HEK293T (cell line): Measurements from ENCODE around the gene NBAS.
"Not testable (repeated sequence)": the region's sequence is repeated elsewhere in the genome, so short reads cannot be mapped to it uniquely, and the experiment has no call there.

Source experiments
- CTCF ChIA-PET: fragments of 350-600 bp; formaldehyde crosslinking; extraction: SDS; loops from one replicate; lab custom pipeline; 2021; ENCODE audit warnings: antibody characterized with exemption, inconsistent platforms; lab: Yijun Ruan, JAX
- POLR2A ChIA-PET: fragments of 350-600 bp; formaldehyde crosslinking; extraction: SDS; loops from one replicate; lab custom pipeline; 2020; ENCODE audit warnings: antibody characterized with exemption, inconsistent platforms; lab: Yijun Ruan, JAX
- DNase-seq: peaks from one replicate; pipeline ENCODE4 v3.0.0; 2012; ENCODE audit warnings: mixed read lengths; ENCODE audit errors: extremely low spot score
- ARNT ChIP-seq: fragments of 450-650 bp; IDR thresholded peaks from 2 replicates; pipeline ENCODE4 v1.6.1; 2017; ENCODE audit warnings: mild to moderate bottlenecking
- BHLHE40 ChIP-seq: fragments of 450-650 bp; IDR thresholded peaks from 2 replicates; pipeline ENCODE4 v1.6.1; 2016; ENCODE audit warnings: mild to moderate bottlenecking, moderate library complexity, borderline replicate concordance
- CTBP1 ChIP-seq: fragments of 450-650 bp; IDR thresholded peaks from 2 replicates; pipeline ENCODE4 v1.6.1; 2016; ENCODE audit warnings: borderline replicate concordance
- ELF4 ChIP-seq: fragments of 450-650 bp; IDR thresholded peaks from 2 replicates; pipeline ENCODE4 v1.6.1; 2017; ENCODE audit warnings: antibody characterized with exemption
- FOXA1 ChIP-seq: fragments of 450-650 bp; IDR thresholded peaks from 2 replicates; pipeline ENCODE4 v1.6.1; 2016; ENCODE audit warnings: mild to moderate bottlenecking
- FOXK2 ChIP-seq: fragments of 450-650 bp; IDR thresholded peaks from 2 replicates; pipeline ENCODE4 v1.6.1; 2016; ENCODE audit warnings: mild to moderate bottlenecking
- FOXM1 ChIP-seq: fragments of 450-650 bp; IDR thresholded peaks from 2 replicates; pipeline ENCODE4 v1.6.1; 2017; ENCODE audit warnings: mild to moderate bottlenecking, borderline replicate concordance
- HDGF ChIP-seq: fragments of 450-650 bp; IDR thresholded peaks from 2 replicates; pipeline ENCODE4 v1.6.1; 2017; ENCODE audit warnings: antibody characterized with exemption, borderline replicate concordance
- L3MBTL2 ChIP-seq: fragments of 450-650 bp; conservative IDR thresholded peaks from 2 replicates; pipeline ENCODE4 v1.6.1; 2016; ENCODE audit warnings: mild to moderate bottlenecking
- LEF1 ChIP-seq: fragments of 450-650 bp; IDR thresholded peaks from 2 replicates; pipeline ENCODE4 v1.6.1; 2017; ENCODE audit warnings: mild to moderate bottlenecking, borderline replicate concordance
- NFRKB ChIP-seq: fragments of 450-650 bp; IDR thresholded peaks from 2 replicates; pipeline ENCODE4 v1.6.1; 2016; ENCODE audit warnings: mild to moderate bottlenecking, moderate library complexity
- SP1 ChIP-seq: fragments of 450-650 bp; IDR thresholded peaks from 2 replicates; pipeline ENCODE4 v1.6.1; 2017
- SUZ12 ChIP-seq: fragments of 450-650 bp; IDR thresholded peaks from 2 replicates; pipeline ENCODE4 v1.6.1; 2016; ENCODE audit warnings: mild to moderate bottlenecking
- TARDBP ChIP-seq: fragments of 450-650 bp; IDR thresholded peaks from 2 replicates; pipeline ENCODE4 v1.6.1; 2016
- ZNF384 ChIP-seq: fragments of 450-650 bp; IDR thresholded peaks from 2 replicates; pipeline ENCODE4 v1.6.1; 2016
- TF ChIP-seq, protein P1 (sequence below): fragments of 450-650 bp; IDR thresholded peaks from 2 replicates; pipeline ENCODE4 v1.6.1; 2016

NBAS gene

DNA sequence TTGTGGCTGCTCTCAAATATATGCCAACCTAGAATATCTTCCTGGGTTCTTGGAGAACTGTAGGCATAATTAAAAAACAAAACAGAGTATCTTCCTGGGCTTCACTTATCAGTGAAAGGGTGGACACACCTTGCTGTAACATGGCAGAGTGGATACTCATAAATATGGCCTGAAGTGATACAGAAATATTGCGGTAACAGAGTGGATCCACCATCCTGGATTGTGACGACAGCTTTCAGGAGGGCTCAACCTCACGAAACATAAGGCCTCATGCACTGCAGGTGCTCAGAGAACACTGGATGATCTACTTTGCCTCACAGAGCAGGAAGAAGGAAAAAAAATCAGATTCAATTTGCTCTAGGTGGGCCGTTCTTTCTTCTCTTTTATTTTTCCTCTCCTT, 336.0 kb downstream of the NBAS start:
- ChIA-PET CTCF (no interaction called here), POLR2A (no interaction called here)
- no peak for DNase-seq
- TF ChIP-seq ELF4 (no peak), ZNF384 (no peak), TARDBP (no peak), L3MBTL2 (no peak), ARNT (no peak), FOXK2 (no peak), HDGF (no peak), CTBP1 (no peak), FOXA1 (no peak), NFRKB (no peak), SP1 (no peak), BHLHE40 (no peak), FOXM1 (no peak), LEF1 (no peak), SUZ12 (no peak)
- TF ChIP-seq, protein P1, sequence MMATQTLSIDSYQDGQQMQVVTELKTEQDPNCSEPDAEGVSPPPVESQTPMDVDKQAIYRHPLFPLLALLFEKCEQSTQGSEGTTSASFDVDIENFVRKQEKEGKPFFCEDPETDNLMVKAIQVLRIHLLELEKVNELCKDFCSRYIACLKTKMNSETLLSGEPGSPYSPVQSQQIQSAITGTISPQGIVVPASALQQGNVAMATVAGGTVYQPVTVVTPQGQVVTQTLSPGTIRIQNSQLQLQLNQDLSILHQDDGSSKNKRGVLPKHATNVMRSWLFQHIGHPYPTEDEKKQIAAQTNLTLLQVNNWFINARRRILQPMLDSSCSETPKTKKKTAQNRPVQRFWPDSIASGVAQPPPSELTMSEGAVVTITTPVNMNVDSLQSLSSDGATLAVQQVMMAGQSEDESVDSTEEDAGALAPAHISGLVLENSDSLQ = no peak

DNA sequence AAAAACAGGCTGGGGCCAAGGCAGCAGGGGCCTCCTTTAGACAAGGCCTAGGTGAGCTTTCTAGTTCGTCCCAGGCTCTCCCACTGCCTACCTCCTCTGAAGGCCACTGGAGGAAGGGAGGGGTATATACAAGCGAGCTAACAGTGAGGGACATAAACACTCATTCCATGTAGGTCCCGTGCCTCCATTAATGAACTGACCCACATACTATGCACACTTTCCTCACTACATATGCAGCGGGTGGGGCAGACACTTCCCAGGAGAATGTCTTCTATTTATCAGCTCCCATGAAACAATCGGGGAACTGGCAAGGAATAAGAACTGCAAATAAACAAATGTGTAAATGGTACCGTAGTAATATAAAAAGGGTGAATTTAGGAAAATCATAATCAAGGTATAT, 336.5 kb downstream of the NBAS start:
- CTCF ChIA-PET = no interaction called here
- POLR2A ChIA-PET = no interaction called here
- TF ChIP-seq ELF4 = no peak
- TF ChIP-seq ZNF384 = no peak
- TF ChIP-seq NFRKB = no peak
- TF ChIP-seq L3MBTL2 = no peak
- no peak for TF ChIP-seq TARDBP
- no peak for TF ChIP-seq HDGF
- no peak for TF ChIP-seq SUZ12
- no peak for TF ChIP-seq LEF1
- no peak for TF ChIP-seq BHLHE40
- no peak for TF ChIP-seq SP1
- TF ChIP-seq FOXK2 = no peak
- TF ChIP-seq FOXM1 = no peak
- TF ChIP-seq FOXA1 = no peak
- no peak for DNase-seq

DNA sequence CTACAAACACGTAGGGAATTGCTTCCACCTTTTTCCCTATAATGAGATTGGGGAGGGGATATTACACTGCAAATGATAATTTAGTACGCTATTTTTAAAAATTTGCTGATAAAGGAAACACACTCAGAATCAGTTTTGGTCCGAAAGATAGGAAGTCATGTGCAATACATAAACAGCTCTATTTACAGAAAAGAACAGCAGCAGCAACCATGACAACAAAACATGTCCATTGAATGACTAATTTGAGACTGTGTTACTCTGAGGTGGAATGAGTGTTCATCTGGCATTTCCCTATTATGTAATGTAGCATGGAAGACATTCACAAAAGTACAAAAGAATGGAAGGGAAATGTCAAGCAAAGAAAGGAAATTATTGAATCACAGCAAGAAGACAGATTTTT, 337.2 kb downstream of the NBAS start:
- CTCF ChIA-PET = no interaction called here
- POLR2A ChIA-PET = no interaction called here

DNA sequence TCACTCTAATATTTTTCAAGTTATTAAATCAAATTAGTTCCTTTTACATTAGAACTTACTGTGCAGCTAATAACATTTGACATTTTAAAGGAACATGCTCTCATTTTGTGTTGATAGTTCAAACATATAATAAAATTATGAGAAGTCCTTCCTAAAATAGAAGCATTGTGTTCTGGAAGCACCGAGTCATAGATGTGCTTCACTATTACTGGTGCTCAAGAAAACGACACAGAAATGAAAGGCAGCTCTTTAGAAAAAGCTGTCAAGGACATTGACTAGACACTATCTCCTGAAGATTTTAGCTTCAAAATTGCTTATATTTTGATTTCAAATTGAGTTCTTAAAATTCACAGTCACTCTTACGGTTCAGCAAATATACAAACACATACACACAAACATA, 338.3 kb downstream of the NBAS start:
- TF ChIP-seq HDGF = no peak
- TF ChIP-seq SUZ12 = no peak
- no peak for TF ChIP-seq ZNF384
- TF ChIP-seq FOXM1 = no peak
- no peak for TF ChIP-seq FOXK2
- no peak for TF ChIP-seq L3MBTL2
- TF ChIP-seq ELF4 = no peak
- POLR2A ChIA-PET = no interaction called here

More for the DNA sequence above, 337.2 kb downstream of the NBAS start:
- no peak for DNase-seq
- TF ChIP-seq NFRKB = no peak
- no peak for TF ChIP-seq HDGF
- no peak for TF ChIP-seq LEF1
- no peak for TF ChIP-seq SUZ12
- no peak for TF ChIP-seq ARNT
- no peak for TF ChIP-seq ZNF384

DNA sequence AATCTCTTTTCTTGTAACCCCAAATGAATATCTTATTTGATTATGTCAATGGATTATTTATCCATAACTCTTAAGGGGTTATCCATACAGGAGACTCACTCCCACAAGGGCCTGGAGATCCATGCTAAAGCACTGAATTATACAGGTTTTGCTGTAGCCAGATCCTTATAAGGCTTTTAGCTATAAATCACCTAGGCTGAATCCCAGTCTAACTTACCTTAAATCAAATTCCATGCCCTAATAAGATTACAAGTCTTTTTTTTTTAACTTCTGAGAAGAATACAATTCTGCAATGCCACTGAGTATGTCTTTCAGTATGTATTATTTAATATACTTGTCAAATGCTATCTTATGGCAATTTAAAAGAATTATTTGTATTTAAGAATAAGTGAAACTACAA, 340.5 kb downstream of the NBAS start:
- DNase-seq = no peak
- POLR2A ChIA-PET = no interaction called here
- CTCF ChIA-PET = no interaction called here
- TF ChIP-seq FOXA1 = no peak
- no peak for TF ChIP-seq LEF1
- TF ChIP-seq L3MBTL2 = no peak
- no peak for TF ChIP-seq NFRKB
- TF ChIP-seq, protein P1 = no peak
- no peak for TF ChIP-seq TARDBP
- TF ChIP-seq ARNT = no peak
- no peak for TF ChIP-seq FOXM1
- no peak for TF ChIP-seq SP1
- no peak for TF ChIP-seq ELF4
- no peak for TF ChIP-seq CTBP1

More for the DNA sequence above, 338.3 kb downstream of the NBAS start:
- no peak for DNase-seq
- CTCF ChIA-PET = no interaction called here

DNA sequence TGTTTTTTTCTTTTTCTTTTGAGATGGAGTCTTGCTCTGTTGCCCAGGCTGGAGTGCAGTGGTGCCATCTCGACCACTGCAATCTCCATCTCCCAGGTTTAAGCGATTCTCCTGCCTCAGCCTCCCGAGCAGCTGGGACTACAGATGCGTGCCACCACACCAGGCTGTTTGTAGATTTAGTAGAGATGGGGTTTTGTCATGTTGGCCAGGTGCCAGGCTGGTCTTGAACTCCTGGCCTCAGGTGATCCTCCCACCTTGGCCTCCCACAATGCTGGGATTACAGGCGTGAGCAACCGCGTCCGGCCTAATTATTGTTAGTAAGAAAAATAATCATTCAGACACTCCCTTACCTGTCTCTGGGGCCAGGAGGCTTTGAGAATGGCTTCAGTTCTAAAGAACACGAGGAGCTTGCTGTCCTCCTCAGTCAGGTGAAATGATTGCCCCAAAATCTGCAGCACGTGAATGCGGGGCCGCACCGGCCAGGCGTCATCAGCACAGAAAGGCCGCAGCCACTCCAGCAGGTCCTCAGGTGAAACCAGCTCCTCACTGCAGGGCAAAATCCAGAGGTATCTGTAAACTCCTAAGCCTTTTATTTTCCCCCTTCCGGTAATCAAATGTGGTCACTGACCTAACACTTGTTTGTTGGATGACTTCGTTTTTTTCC, 342.6 kb downstream of the NBAS start:
- POLR2A ChIA-PET = no interaction called here
- TF ChIP-seq TARDBP = no peak
- TF ChIP-seq SUZ12 = no peak
- CTCF ChIA-PET = no interaction called here
- no peak for DNase-seq

DNA sequence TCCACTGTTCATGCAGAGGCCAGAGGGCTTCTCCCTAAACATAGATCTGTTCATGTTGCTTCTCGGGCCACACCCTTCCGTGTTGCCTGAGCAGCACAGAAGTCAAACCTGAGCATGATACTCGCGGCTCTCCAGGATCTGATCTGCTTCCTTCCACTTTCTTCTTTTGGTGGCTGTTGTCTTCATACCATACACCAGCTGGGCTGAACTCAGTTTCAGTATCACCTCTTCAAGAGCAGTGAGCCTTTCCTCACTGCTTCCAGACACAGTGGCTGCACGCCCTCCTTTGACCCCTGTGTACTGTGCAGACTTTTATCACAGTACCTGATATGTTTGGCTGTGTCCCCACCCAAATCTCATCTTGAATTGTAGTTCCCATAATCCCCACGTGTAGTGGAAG, 348.9 kb downstream of the NBAS start:
- DNase-seq = no peak
- ChIA-PET POLR2A (no interaction called here), CTCF (no interaction called here)
- TF ChIP-seq FOXK2 = no peak
- no peak for TF ChIP-seq FOXM1
- TF ChIP-seq, protein P1 = no peak
- no peak for TF ChIP-seq NFRKB
- no peak for TF ChIP-seq L3MBTL2
- TF ChIP-seq FOXA1 = no peak
- TF ChIP-seq HDGF = no peak
- no peak for TF ChIP-seq LEF1
- no peak for TF ChIP-seq BHLHE40
- TF ChIP-seq SP1 = no peak
- no peak for TF ChIP-seq TARDBP
- TF ChIP-seq ELF4 = no peak
- no peak for TF ChIP-seq CTBP1
- TF ChIP-seq ZNF384 = no peak
- no peak for TF ChIP-seq ARNT
- no peak for TF ChIP-seq SUZ12

DNA sequence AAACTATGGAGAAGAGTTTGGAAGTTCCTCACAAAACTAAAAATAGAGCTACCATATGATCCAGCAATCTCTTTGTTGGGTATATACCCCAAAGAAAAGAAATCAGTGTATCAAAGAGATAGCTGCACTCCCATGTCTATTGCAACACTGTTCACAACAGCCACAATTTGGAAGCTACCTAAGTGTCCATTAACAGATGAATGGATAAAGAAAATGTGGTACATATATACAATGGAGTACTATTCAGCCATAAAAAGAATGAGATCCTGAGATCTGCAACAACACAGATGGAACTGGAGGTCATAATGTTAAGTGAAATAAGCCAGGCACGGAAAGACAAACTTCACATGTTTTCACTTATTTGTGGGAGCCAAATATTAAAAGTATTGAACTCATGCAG, 350.6 kb downstream of the NBAS start:
- POLR2A ChIA-PET, DNase-seq, CTCF ChIA-PET: not testable (repeated sequence)
